Endothelial cell of umbilical vein (primary cell): ENCODE data around the gene NXPH4. TPM values are rescaled to one million over a fixed set of nuclear protein-coding genes. Genes with fewer than 3 reads are reported as not detected.

Experiments
- BruUV-seq: library from RNA; stranded (reverse); fragments of 400-500 nt; replicated peaks from 2 replicates; lab custom pipeline; 2021; lab: Mats Ljungman, UMichigan
- CTCF ChIA-PET: fragments of 300-600, 350-600 bp; sonication (Branson Sonifier 250); formaldehyde crosslinking; loops from one replicate; lab custom pipeline; 2021; ENCODE audit warnings: antibody characterized with exemption, inconsistent platforms; lab: Charles Lee
- POLR2A ChIA-PET: fragments of 300-600, 350-600 bp; sonication (Branson Sonifier 250); formaldehyde crosslinking; loops from one replicate; lab custom pipeline; 2021; ENCODE audit warnings: antibody characterized with exemption, inconsistent platforms; lab: Charles Lee
- DNase-seq: peaks from one replicate; pipeline ENCODE4 v3.0.0-alpha.2; 2011; ENCODE audit warnings: low read depth, low spot score
- FAIRE-seq: peaks from 2 replicates; lab custom pipeline; 2011; peaks lifted over from hg19 to GRCh38; lab: Jason Lieb, UNC
- H2AFZ ChIP-seq: 2 replicates; pipeline ENCODE4 v1.6.0; 2012; ENCODE audit warnings: low read depth, low read length, control low read depth, inconsistent platforms
- H3K27ac ChIP-seq: 2 replicates; pipeline ENCODE4 v1.5.1; 2011; ENCODE audit warnings: low read depth, mild to moderate bottlenecking, control low read depth, low read length, moderate library complexity; ENCODE audit not compliant: insufficient read depth
- H3K27me3 ChIP-seq, 2 experiments: 2 replicates each; pipeline versions ENCODE4 v1.6.0 to v1.6.1; 2011; ENCODE audit warnings: low read length in 2 of 2, mixed read lengths in 1 of 2; ENCODE audit not compliant: control insufficient read depth in 2 of 2, insufficient read depth in 2 of 2
- H3K36me3 ChIP-seq, 2 experiments: 2 replicates in 1 of 2; 3 replicates in 1 of 2; pipeline ENCODE4 v1.5.1; 2011; ENCODE audit warnings: low read length in 2 of 2, mild to moderate bottlenecking in 1 of 2, moderate library complexity in 1 of 2; ENCODE audit not compliant: control insufficient read depth in 2 of 2, insufficient read depth in 2 of 2; ENCODE audit errors: extremely low read depth in 1 of 2
- H3K4me1 ChIP-seq: 3 replicates; pipeline ENCODE4 v1.5.1; 2011; ENCODE audit warnings: mild to moderate bottlenecking, low read length; ENCODE audit not compliant: control insufficient read depth, insufficient read depth; ENCODE audit errors: extremely low read depth
- H3K4me2 ChIP-seq: 2 replicates; pipeline ENCODE4 v1.6.1; 2011; ENCODE audit warnings: low read length, control low read depth, mixed read lengths; ENCODE audit not compliant: insufficient read depth
- H3K4me3 ChIP-seq, 3 experiments: fragments of 200-600 bp in 1 of 3; sonication (generic), shearing (Covaris generic) in 1 of 3; replicated peaks in 1 of 3; 2 replicates each; pipeline ENCODE4 v1.5.1; 2011 to 2016; ENCODE audit warnings: control low read depth in 3 of 3, low read length in 3 of 3, mild to moderate bottlenecking in 2 of 3, inconsistent platforms in 1 of 3, low read depth in 1 of 3, moderate library complexity in 1 of 3; ENCODE audit not compliant: insufficient read depth in 1 of 3
- H3K79me2 ChIP-seq: 2 replicates; pipeline ENCODE4 v1.6.0; 2012; ENCODE audit warnings: low read length, inconsistent platforms; ENCODE audit not compliant: control insufficient read depth, insufficient read depth
- H3K9ac ChIP-seq: replicated peaks from 2 replicates; pipeline ENCODE3; 2011; ENCODE audit warnings: low read length, control low read depth; ENCODE audit not compliant: insufficient read depth; ENCODE audit errors: extremely low read depth
- H3K9me1 ChIP-seq: replicated peaks from 3 replicates; pipeline ENCODE4 v1.6.0; 2011; ENCODE audit warnings: mild to moderate bottlenecking, low read length; ENCODE audit not compliant: control insufficient read depth, insufficient read depth; ENCODE audit errors: extremely low read depth
- H3K9me3 ChIP-seq: replicated peaks from 2 replicates; pipeline ENCODE4 v1.5.1; 2012; ENCODE audit warnings: low read length, inconsistent platforms; ENCODE audit not compliant: control insufficient read depth, insufficient read depth
- H4K20me1 ChIP-seq: replicated peaks from 2 replicates; pipeline ENCODE3; 2011; ENCODE audit warnings: mild to moderate bottlenecking, low read length; ENCODE audit not compliant: control insufficient read depth, insufficient read depth; ENCODE audit errors: extremely low read depth
- CTCF ChIP-seq, 2 donors: IDR thresholded peaks; 1 replicate in 1 of 2; 2 replicates in 1 of 2; pipeline ENCODE4 v1.5.1; 2011; ENCODE audit warnings: low read length in 2 of 2, mild to moderate bottlenecking in 2 of 2, moderate library complexity in 2 of 2, control low read depth in 1 of 2, inconsistent platforms in 1 of 2, low read depth in 1 of 2; ENCODE audit not compliant: insufficient read depth in 1 of 2; ENCODE audit errors: extremely low read depth in 1 of 2
- EZH2 ChIP-seq: IDR thresholded peaks from 2 replicates; pipeline ENCODE4 v1.6.1; 2012; ENCODE audit warnings: borderline replicate concordance, low read depth, mild to moderate bottlenecking, moderate library complexity, low read length, inconsistent platforms; ENCODE audit not compliant: severe bottlenecking
- FOS ChIP-seq: IDR thresholded peaks from 2 replicates; pipeline ENCODE4 v1.6.1; 2011; ENCODE audit warnings: mild to moderate bottlenecking, low read length, moderate library complexity, borderline replicate concordance; ENCODE audit not compliant: insufficient read depth
- GATA2 ChIP-seq: IDR thresholded peaks from 2 replicates; pipeline ENCODE4 v1.7.0; 2011; ENCODE audit warnings: low read depth, mild to moderate bottlenecking, moderate library complexity, mixed read lengths, low read length; ENCODE audit not compliant: insufficient read length, insufficient read depth
- JUN ChIP-seq: IDR thresholded peaks from 2 replicates; pipeline ENCODE4 v1.6.1; 2011; ENCODE audit warnings: borderline replicate concordance, low read depth; ENCODE audit not compliant: insufficient read length, insufficient read depth
- MAX ChIP-seq: IDR thresholded peaks from 2 replicates; pipeline ENCODE4 v1.6.1; 2011; ENCODE audit not compliant: insufficient read depth, insufficient read length
- MYC ChIP-seq: IDR thresholded peaks from one replicate; pipeline ENCODE4 v1.6.1; 2011; ENCODE audit warnings: mild to moderate bottlenecking, low read depth, low read length
- POLR2A ChIP-seq: IDR thresholded peaks from 2 replicates; pipeline ENCODE4 v1.6.1; 2012; ENCODE audit warnings: low read depth, mild to moderate bottlenecking, control low read depth, low read length
- POLR2AphosphoS5 ChIP-seq: IDR thresholded peaks from 2 replicates; pipeline ENCODE4 v1.6.1; 2012; ENCODE audit warnings: low read depth, mild to moderate bottlenecking, control low read depth, low read length, moderate library complexity; ENCODE audit not compliant: insufficient read depth
- dilution Hi-C: fragments of 300-500 bp; cut with MboI; formaldehyde crosslinking; loops from one replicate; pipeline ENCODE4 v1.15.0; 2019; ENCODE audit warnings: low sequenced_read_pairs; ENCODE audit not compliant: extremely low pct_ligation_motif_present
- intact Hi-C: fragments of 100-400 bp; cut with micrococcal nuclease; formaldehyde crosslinking; loops from one replicate; pipeline ENCODE4 v1.10.0; 2022
- polyA plus RNA-seq, 4 experiments: library from polyadenylated mRNA; depleted of rRNA in 3 of 4; stranded (reverse) in 3 of 4; unstranded in 1 of 4; fragments of >200 nt; gene quantifications; 2 replicates each; pipeline versions ENCODE4 v1.2.1 to v1.2.3, GENCODE V29; 2011 to 2012; ENCODE audit warnings: missing spikeins in 1 of 4
- total RNA-seq: library from RNA; stranded (reverse); gene quantifications from 2 replicates; pipeline ENCODE4 v1.2.3, GENCODE V29; 2021

NXPH4 gene
- total and polyA plus RNA-seq, 2 donors (not counting 3 experiments of a cell fraction or from before 2014, with no cell fraction given): 0.07 TPM; not detected in 1

- Histone ChIP-seq H3K9me3 (no peaks in the 10 kb centered on the region), H3K4me1 (no peaks in the 10 kb centered on the region), H3K79me2 (no peaks in the 10 kb centered on the region), H3K4me3 (no peak overlapping the region), H4K20me1 (no peaks in the 10 kb centered on the region), H2AFZ (no peak overlapping the region), H3K36me3 (no peaks in the 10 kb centered on the region), H3K27ac (no peak overlapping the region), H3K4me2 (no peak overlapping the region), H3K9ac (no peak overlapping the region), H3K27me3 (no peaks in the 10 kb centered on the region), H3K9me1 (no peaks in the 10 kb centered on the region)
- no peak for DNase-seq
- ChIA-PET CTCF (no interaction called here), POLR2A (no interaction called here)
- BruUV-seq: no TSS peak
- no peak for FAIRE-seq
- intact Hi-C loops: no loop called here
- dilution Hi-C loops: no loop called here
- TF ChIP-seq POLR2AphosphoS5 (no peak), CTCF (IDR thresholded peaks at IDR 0.05; ENCODE audit: extremely low read depth in 1 of 2, insufficient read depth in 1 of 2, low read depth in 1 of 2, low read length in 2 of 2) (no peak), GATA2 (no peak), MAX (no peak), FOS (no peak), EZH2 (no peak), MYC (no peak), JUN (no peak), POLR2A (no peak)
Observed at GRCh38 chr12:57203201-57203600, 13.4 kb upstream of the NXPH4 start.
